SK-N-SH treated with all-trans-retinoic acid at 6 μM for 48 hours (cell line): ENCODE results near the gene PACSIN2.

Source experiments
- ATAC-seq: fragments of 200-7000 bp; cut with Tn5 transposase; 3 replicates; pipeline ENCODE4 v1.9.1; 2020; ENCODE audit warnings: mild to moderate bottlenecking, moderate library complexity
- BACH2 ChIP-seq: fragments of 250-450 bp; sonication (Bioruptor Pico); IDR thresholded peaks from 2 replicates; pipeline ENCODE4 v1.9.0; 2021; ENCODE audit warnings: mild to moderate bottlenecking, borderline replicate concordance
- CREB5 ChIP-seq: fragments of 250-450 bp; sonication (Bioruptor Pico); IDR thresholded peaks from 2 replicates; pipeline ENCODE4 v1.5.1; 2020; ENCODE audit warnings: low read depth, mild to moderate bottlenecking, moderate library complexity
- CSDC2 ChIP-seq: fragments of 250-450 bp; sonication (Bioruptor Pico); IDR thresholded peaks from 2 replicates; pipeline ENCODE4 v1.5.0; 2020; ENCODE audit warnings: mild to moderate bottlenecking, moderate library complexity
- GLIS3 ChIP-seq: fragments of 250-450 bp; sonication (Bioruptor Pico); IDR thresholded peaks from 2 replicates; pipeline ENCODE4 v1.5.0; 2020; ENCODE audit warnings: mild to moderate bottlenecking, moderate library complexity
- ISL1 ChIP-seq: fragments of 250-450 bp; sonication (Bioruptor Pico); IDR thresholded peaks from 2 replicates; pipeline ENCODE4 v2.1.2; 2022; ENCODE audit warnings: mild to moderate bottlenecking, moderate library complexity
- SNAI2 ChIP-seq: fragments of 250-450 bp; sonication (Bioruptor Pico); IDR thresholded peaks from 2 replicates; pipeline ENCODE4 v1.5.0; 2020; ENCODE audit warnings: mild to moderate bottlenecking, moderate library complexity
- TCF4 ChIP-seq: fragments of 250-450 bp; sonication (Bioruptor Pico); IDR thresholded peaks from 2 replicates; pipeline ENCODE4 v1.8.0; 2021; ENCODE audit warnings: mild to moderate bottlenecking, moderate library complexity, borderline replicate concordance
- TOX ChIP-seq: fragments of 250-450 bp; sonication (Bioruptor Pico); IDR thresholded peaks from 2 replicates; pipeline ENCODE4 v1.8.0; 2021; ENCODE audit warnings: mild to moderate bottlenecking, moderate library complexity, borderline replicate concordance
- TSHZ2 ChIP-seq: fragments of 250-450 bp; sonication (Bioruptor Pico); IDR thresholded peaks from 2 replicates; pipeline ENCODE4 v1.5.0; 2020; ENCODE audit warnings: mild to moderate bottlenecking, moderate library complexity
- ZC3H10 ChIP-seq: fragments of 250-450 bp; sonication (Bioruptor Pico); IDR thresholded peaks from 2 replicates; pipeline ENCODE4 v1.5.1; 2021; ENCODE audit warnings: mild to moderate bottlenecking, moderate library complexity
- ZFP3 ChIP-seq: fragments of 250-450 bp; sonication (Bioruptor Pico); IDR thresholded peaks from 2 replicates; pipeline ENCODE4 v1.5.0; 2020; ENCODE audit warnings: mild to moderate bottlenecking, moderate library complexity
- ZNF565 ChIP-seq: fragments of 450-650 bp; formaldehyde crosslinking; conservative IDR thresholded peaks from 2 replicates; pipeline ENCODE4 v1.5.0; 2020; ENCODE audit warnings: low read depth, mild to moderate bottlenecking, moderate library complexity
- ZNF70 ChIP-seq: fragments of 450-650 bp; formaldehyde crosslinking; IDR thresholded peaks from 2 replicates; pipeline ENCODE4 v1.5.0; 2020; ENCODE audit warnings: mild to moderate bottlenecking, moderate library complexity
- TF ChIP-seq, protein P1 (sequence below): fragments of 250-450 bp; sonication (Bioruptor Pico); IDR thresholded peaks from 2 replicates; pipeline ENCODE4 v1.8.0; 2021; ENCODE audit warnings: low read depth, mild to moderate bottlenecking, moderate library complexity, borderline replicate concordance
- TF ChIP-seq, protein P2 (sequence below): fragments of 250-450 bp; sonication (Bioruptor Pico); IDR thresholded peaks from 2 replicates; pipeline ENCODE4 v1.5.1; 2021; ENCODE audit warnings: mild to moderate bottlenecking, moderate library complexity

Gene PACSIN2

DNA sequence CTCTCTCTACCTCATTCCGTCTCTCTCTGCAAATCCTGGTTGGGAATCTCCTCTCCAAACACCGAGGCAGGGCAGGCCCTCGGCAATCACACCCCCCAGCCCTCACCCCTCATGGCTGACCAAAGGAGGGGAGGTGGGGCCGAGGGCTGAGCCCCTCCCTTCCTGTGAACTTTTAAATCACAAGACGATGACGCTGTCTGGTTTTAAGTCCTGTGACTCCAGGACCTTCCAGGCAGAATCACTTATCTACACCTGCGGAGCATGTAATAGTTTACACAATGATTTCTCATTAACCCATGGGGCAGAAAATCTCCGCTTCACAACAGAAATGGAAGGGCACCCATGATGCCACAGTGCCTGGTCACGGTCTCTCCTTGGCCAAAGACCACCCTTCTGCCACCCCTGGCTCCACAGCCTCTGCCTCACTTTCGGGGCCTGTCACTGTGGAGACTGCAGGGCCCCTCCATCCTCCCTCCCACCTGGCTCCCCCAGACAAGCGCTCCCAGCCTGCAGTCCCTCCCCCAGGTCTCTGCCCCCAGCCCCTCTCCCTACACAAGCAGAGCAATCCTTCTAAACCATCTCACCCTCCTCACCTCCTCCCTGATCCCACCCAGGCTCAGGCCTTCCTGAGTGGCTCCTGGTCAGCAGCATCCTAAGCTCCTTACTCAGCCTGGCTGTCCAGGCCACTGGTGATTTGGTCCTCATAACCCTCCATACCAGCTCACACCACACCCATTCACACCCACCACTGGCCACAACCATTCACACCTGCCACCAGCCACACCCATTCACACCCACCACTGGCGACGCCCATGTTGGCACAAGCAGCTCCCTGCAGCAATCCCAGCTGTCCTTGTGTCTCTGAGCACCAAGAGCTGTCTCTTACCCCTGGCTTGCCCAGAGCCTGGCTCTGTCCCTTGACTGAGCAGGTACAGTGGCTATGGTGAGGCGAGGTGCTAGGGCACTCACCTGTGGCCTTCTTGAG is 127.1 kb downstream of the PACSIN2 start:
- ATAC-seq, result no peak
- TF ChIP-seq, protein P1, sequence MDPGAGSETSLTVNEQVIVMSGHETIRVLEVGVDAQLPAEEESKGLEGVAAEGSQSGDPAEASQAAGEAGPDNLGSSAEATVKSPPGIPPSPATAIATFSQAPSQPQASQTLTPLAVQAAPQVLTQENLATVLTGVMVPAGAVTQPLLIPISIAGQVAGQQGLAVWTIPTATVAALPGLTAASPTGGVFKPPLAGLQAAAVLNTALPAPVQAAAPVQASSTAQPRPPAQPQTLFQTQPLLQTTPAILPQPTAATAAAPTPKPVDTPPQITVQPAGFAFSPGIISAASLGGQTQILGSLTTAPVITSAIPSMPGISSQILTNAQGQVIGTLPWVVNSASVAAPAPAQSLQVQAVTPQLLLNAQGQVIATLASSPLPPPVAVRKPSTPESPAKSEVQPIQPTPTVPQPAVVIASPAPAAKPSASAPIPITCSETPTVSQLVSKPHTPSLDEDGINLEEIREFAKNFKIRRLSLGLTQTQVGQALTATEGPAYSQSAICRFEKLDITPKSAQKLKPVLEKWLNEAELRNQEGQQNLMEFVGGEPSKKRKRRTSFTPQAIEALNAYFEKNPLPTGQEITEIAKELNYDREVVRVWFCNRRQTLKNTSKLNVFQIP, result no peak
- TF ChIP-seq ZC3H10 (CRISPR knock-in tag), result no peak
- TF ChIP-seq SNAI2 (CRISPR knock-in tag), result no peak
- TF ChIP-seq TOX (CRISPR knock-in tag), result no peak
- no peak for TF ChIP-seq TCF4 (CRISPR knock-in tag)
- TF ChIP-seq ISL1, result no peak
- TF ChIP-seq, protein P2, sequence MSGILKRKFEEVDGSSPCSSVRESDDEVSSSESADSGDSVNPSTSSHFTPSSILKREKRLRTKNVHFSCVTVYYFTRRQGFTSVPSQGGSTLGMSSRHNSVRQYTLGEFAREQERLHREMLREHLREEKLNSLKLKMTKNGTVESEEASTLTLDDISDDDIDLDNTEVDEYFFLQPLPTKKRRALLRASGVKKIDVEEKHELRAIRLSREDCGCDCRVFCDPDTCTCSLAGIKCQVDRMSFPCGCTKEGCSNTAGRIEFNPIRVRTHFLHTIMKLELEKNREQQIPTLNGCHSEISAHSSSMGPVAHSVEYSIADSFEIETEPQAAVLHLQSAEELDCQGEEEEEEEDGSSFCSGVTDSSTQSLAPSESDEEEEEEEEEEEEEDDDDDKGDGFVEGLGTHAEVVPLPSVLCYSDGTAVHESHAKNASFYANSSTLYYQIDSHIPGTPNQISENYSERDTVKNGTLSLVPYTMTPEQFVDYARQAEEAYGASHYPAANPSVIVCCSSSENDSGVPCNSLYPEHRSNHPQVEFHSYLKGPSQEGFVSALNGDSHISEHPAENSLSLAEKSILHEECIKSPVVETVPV, result no peak
- TF ChIP-seq ZNF565 (CRISPR knock-in tag), result no peak
- TF ChIP-seq GLIS3 (CRISPR knock-in tag), result no peak

DNA sequence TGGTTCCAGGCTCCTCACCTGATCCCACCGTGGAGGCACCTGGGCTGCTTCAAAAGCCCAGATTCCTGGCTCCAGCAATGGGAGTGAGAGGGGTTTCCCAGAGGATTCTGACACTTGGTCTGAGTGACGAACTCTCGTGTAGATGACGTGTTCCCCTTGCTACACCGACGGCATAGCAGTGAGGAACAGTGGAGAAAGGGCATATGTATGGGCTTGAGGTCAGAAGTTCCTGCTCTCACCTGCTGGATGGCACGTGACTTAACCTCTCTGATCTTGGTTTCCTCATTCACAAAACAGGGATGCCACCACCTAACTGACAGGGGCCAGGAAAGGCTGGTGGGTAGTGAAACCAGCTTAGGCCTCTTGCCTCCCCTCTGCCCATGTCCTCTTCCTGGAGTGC is 127.8 kb downstream of the PACSIN2 start:
- ATAC-seq, result no peak
- no peak for TF ChIP-seq CSDC2 (CRISPR knock-in tag)
- no peak for TF ChIP-seq CREB5 (CRISPR knock-in tag)
- TF ChIP-seq BACH2 (CRISPR knock-in tag), result no peak
- TF ChIP-seq, protein P1, result no peak
- no peak for TF ChIP-seq ZFP3
- TF ChIP-seq ZC3H10 (CRISPR knock-in tag), result no peak
- TF ChIP-seq TSHZ2 (CRISPR knock-in tag), result no peak
- no peak for TF ChIP-seq ZNF70
- TF ChIP-seq, all 23 proteins: peak for 0

GRCh38 chr22:42885446-42885845 is 129.5 kb downstream of the PACSIN2 start:
- no peak for ATAC-seq
- TF ChIP-seq, protein P1, result no peak
- no peak for TF ChIP-seq ZNF565 (CRISPR knock-in tag)
